ENCODE measurements around the gene PREPL. TPM values are rescaled to one million over a fixed set of nuclear protein-coding genes. Genes with fewer than 3 reads are reported as not detected.

Gene PREPL
- total RNA-seq, result 65.1 and 98.2 TPM in 2 replicates

DNA sequence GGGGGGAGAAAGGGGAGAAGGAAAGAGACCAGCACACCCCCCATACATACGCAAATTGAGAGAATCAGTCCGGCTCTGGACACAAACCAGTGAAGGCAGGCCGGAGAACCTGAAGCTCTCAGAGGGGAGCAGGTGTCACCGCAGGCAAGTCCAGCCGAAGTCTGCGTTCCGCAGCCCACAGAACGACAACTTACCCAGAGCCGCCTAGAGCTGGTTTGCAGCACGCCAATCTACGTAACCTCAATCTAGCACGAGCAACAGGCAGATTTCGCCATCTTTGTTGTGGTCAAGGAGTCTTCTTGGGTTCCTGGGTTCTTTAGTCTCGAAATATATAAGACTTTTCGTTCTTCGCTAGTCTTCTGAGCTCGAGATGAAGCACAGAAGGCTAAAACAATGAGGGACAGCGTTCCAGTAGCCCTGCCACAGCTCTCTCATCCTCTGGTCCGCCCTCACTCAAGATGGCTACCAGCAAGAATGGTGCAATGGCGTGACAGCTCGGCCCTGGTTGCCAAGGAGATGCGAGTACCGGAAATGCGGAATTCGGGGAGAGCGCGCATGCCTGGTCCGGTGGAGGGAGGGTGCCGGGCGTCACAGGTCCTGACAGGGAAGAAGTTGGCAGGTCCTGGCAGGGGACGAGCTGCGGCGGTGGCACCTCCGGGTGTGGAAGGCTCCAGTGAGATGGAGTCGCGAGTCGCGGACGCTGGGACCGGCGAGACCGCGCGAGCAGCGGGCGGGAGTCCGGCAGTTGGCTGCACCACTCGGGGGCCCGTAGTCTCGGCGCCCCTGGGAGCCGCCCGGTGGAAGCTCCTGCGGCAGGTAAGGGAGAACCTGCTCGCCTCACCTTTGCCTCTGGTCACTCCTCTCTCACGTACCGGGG is at the start of gene PREPL, which contains the start of gene CAMKMT:
TSS of gene PREPL (minus strand) at position 165 of the 877 bp plus-strand sequence. CDS start 15,152 bp downstream, outside the sequence.
TSS of gene CAMKMT (plus strand) at position 618 of the 877 bp plus-strand sequence.

Other genes starting within 250 kb of the PREPL start
- 15.1 and 28.2 TPM in 2 replicates for gene PPM1B, start 192.6 kb downstream of the PREPL start, total RNA-seq
- gene SLC3A1, start 86.0 kb downstream of the PREPL start, total RNA-seq, result not detected in 2 replicates
- 5.5 and 7.4 TPM in 2 replicates for gene CAMKMT, start 453 bp upstream of the PREPL start, total RNA-seq